B cell (primary cell): Measurements from ENCODE around the gene NPPB. TPM values are rescaled to one million over a fixed set of nuclear protein-coding genes. Genes with fewer than 3 reads are reported as not detected.

ENCODE experiments used
- ATAC-seq: fragments of 200-7000 bp; cut with Tn5 transposase; one replicate; pipeline ENCODE4 v1.10.0; 2021; ENCODE audit warnings: low read depth, mild to moderate bottlenecking, moderate number of reproducible peaks, moderate library complexity
- CTCF ChIA-PET: fragments of 350-600 bp; sonication (Branson Sonifier 250); formaldehyde crosslinking; loops from one replicate; lab custom pipeline; 2021; ENCODE audit warnings: antibody characterized with exemption, inconsistent platforms; lab: Charles Lee
- POLR2A ChIA-PET: fragments of 350-600 bp; sonication (Branson Sonifier 250); formaldehyde crosslinking; loops from one replicate; lab custom pipeline; 2021; ENCODE audit warnings: antibody characterized with exemption; lab: Charles Lee
- DNase-seq: peaks from one replicate; pipeline ENCODE4 v3.0.0; 2013
- H2AFZ ChIP-seq: 2 replicates; pipeline ENCODE4 v1.6.1; 2012; ENCODE audit warnings: mild to moderate bottlenecking, low read depth, low read length; ENCODE audit not compliant: insufficient read depth, poor library complexity, severe bottlenecking
- H3K27ac ChIP-seq, 2 donors: 1 replicate in 1 of 2; 2 replicates in 1 of 2; pipeline ENCODE4 v1.5.1; 2012 to 2013; ENCODE audit warnings: low read length in 2 of 2, mild to moderate bottlenecking in 2 of 2, moderate library complexity in 1 of 2
- H3K27me3 ChIP-seq, 4 experiments: fragments of 200-600 bp in 1 of 4; sonication (generic) in 1 of 4; replicated peaks in 1 of 4; 1 replicate in 2 of 4; 2 replicates in 2 of 4; pipeline versions ENCODE4 v1.6.1 to v1.7.0; 2013 to 2016; ENCODE audit warnings: low read length in 3 of 4, mild to moderate bottlenecking in 2 of 4, mixed read lengths in 1 of 4, moderate library complexity in 1 of 4; ENCODE audit not compliant: insufficient read depth in 4 of 4, control insufficient read depth in 3 of 4; ENCODE audit errors: control extremely low read depth in 1 of 4
- H3K36me3 ChIP-seq, 2 experiments: replicated peaks in 1 of 2; 1 replicate in 1 of 2; 2 replicates in 1 of 2; pipeline versions ENCODE4 v1.6.1 to v1.7.1; 2013; ENCODE audit warnings: low read length in 1 of 2; ENCODE audit not compliant: insufficient read depth in 2 of 2, control insufficient read depth in 1 of 2; ENCODE audit errors: control extremely low read depth in 1 of 2, extremely low read depth in 1 of 2
- H3K4me1 ChIP-seq, 2 donors: fragments of 200-600 bp in 1 of 2; sonication (generic) in 1 of 2; 1 replicate in 1 of 2; 2 replicates in 1 of 2; pipeline versions ENCODE4 v1.5.1 to v1.6.1; 2013 to 2017; ENCODE audit warnings: low read length in 2 of 2; ENCODE audit not compliant: control insufficient read depth in 2 of 2, insufficient read depth in 2 of 2
- H3K4me2 ChIP-seq: replicated peaks from 2 replicates; pipeline ENCODE3; 2012; ENCODE audit warnings: mild to moderate bottlenecking, low read depth, low read length; ENCODE audit not compliant: poor library complexity, severe bottlenecking
- H3K4me3 ChIP-seq, 5 experiments: fragments of 200-600 bp in 1 of 5; sonication (generic) in 1 of 5; 1 replicate in 3 of 5; 2 replicates in 2 of 5; pipeline versions ENCODE4 v1.5.1 to v1.7.0; 2011 to 2016; ENCODE audit warnings: low read length in 4 of 5, mild to moderate bottlenecking in 4 of 5, low read depth in 2 of 5, control low read depth in 1 of 5, moderate library complexity in 1 of 5; ENCODE audit not compliant: insufficient read depth in 1 of 5; ENCODE audit errors: control extremely low read depth in 1 of 5, extremely low read depth in 1 of 5
- H3K79me2 ChIP-seq: fragments of 200-600 bp; sonication (generic); one replicate; pipeline ENCODE4 v1.6.0; 2016; ENCODE audit warnings: low read length; ENCODE audit not compliant: control insufficient read depth, insufficient read depth
- H3K9ac ChIP-seq: fragments of 200-600 bp; sonication (generic); 2 replicates; pipeline ENCODE4 v1.6.1; 2017; ENCODE audit warnings: mild to moderate bottlenecking, low read length, moderate library complexity
- H3K9me3 ChIP-seq, 3 donors: one replicate each; pipeline versions ENCODE4 v1.6.1 to v1.7.1; 2013; ENCODE audit warnings: low read length in 2 of 3; ENCODE audit not compliant: control insufficient read depth in 2 of 3, insufficient read depth in 1 of 3; ENCODE audit errors: control extremely low read depth in 1 of 3
- H4K20me1 ChIP-seq: 2 replicates; pipeline ENCODE4 v1.6.0; 2012; ENCODE audit warnings: mild to moderate bottlenecking, low read length; ENCODE audit not compliant: insufficient read depth, control insufficient read depth, poor library complexity, severe bottlenecking
- H3K27ac Mint-ChIP-seq: one replicate; pipeline ENCODE4 v1.8.0; 2021; ENCODE audit warnings: mixed read lengths
- H3K27me3 Mint-ChIP-seq: one replicate; pipeline ENCODE4 v1.8.0; 2021; ENCODE audit warnings: mixed read lengths
- H3K4me1 Mint-ChIP-seq: one replicate; pipeline ENCODE4 v1.8.0; 2021; ENCODE audit warnings: mixed read lengths
- H3K4me3 Mint-ChIP-seq: one replicate; pipeline ENCODE4 v1.8.0; 2021; ENCODE audit warnings: mixed read lengths
- H3K9me3 Mint-ChIP-seq: one replicate; pipeline ENCODE4 v1.8.0; 2022; ENCODE audit warnings: mixed read lengths; ENCODE audit not compliant: insufficient read depth
- CTCF ChIP-seq: fragments of 200-600 bp; IDR thresholded peaks from one replicate; pipeline ENCODE4 v1.8.0; 2022; ENCODE audit warnings: antibody characterized with exemption, mild to moderate bottlenecking
- EZH2 ChIP-seq: IDR thresholded peaks from 2 replicates; pipeline ENCODE4 v1.6.1; 2012; ENCODE audit warnings: borderline replicate concordance, low read depth, mild to moderate bottlenecking, moderate library complexity, low read length; ENCODE audit not compliant: insufficient read depth, poor library complexity, severe bottlenecking
- WGBS: methylation state at CpG from one replicate; pipeline ENCODE4 v1.1.5; 2013; ENCODE audit warnings: missing lambda C conversion rate; ENCODE audit not compliant: insufficient coverage; 5-methylcytosine and 5-hydroxymethylcytosine counted together
- intact Hi-C: fragments of 100-400 bp; cut with micrococcal nuclease; formaldehyde crosslinking; loops from one replicate; pipeline ENCODE4 v1.10.0; 2022
- polyA plus RNA-seq: library from polyadenylated mRNA; depleted of rRNA; stranded (reverse); fragments of >200 nt; gene quantifications from 2 replicates; pipeline ENCODE4 v1.2.3, GENCODE V29; 2012
- total RNA-seq, 2 donors: library from RNA; stranded (reverse); fragments of 120-200 nt in 1 of 2; gene quantifications; 1 replicate in 1 of 2; 2 replicates in 1 of 2; pipeline versions ENCODE4 v1.2.3 to v1.2.4, GENCODE V29; 2013 to 2022

NPPB gene
- total and polyA plus RNA-seq, 2 donors (not counting 1 experiment from before 2014, with no cell fraction given) = not detected

DNA sequence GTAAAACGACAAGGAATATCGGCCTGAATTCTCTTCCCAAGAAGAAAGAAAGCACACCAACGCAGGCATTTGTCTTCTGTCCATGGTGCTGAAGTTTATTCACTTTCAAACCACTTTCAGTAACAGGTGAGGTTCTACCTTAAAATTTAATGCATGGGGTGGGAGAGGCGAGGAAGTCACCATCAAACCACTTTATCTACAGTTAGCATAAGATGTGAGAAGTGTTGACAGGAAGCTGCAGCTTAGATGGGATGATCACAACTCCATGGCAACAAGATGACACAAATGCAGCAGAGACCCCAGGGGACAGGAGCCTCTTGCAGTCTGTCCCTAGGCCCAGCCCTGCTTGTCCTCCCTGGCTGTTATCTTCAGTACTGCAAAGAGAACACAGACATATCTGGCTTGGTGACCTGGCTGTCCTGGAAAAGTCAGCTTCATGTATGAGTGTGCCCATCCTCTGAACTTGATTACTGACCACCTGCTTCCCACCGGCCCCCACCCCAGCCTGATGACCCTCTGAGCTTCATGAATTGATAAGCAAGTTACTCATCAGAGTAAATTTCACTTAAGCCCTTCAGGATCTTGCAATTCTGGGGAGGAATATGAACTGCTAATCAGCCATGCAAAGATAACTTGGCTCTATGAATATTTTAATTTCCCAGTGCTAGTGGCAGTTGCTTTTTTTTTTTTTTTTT is 13.0 kb downstream of the NPPB start:
- POLR2A ChIA-PET = interaction anchor here (0.6 to 0.7 kb wide), 2 partner anchors 834 to 1649 kb away, joined by 3 to 5 read pairs; no protein-coding TSS in a partner anchor
- peak; percentile 33 for ATAC-seq
- no CpG with 5 or more reads among the region's 5 CpGs for WGBS

More for the DNA sequence above, 13.0 kb downstream of the NPPB start:
- intact Hi-C loops = loop anchor here (2.0 kb wide), 1 partner anchor 13 kb away; the partner anchor contains the start of gene NPPB
- no peaks in the 10 kb centered on the region for H3K9me3 Mint-ChIP-seq
- no peaks in the 10 kb centered on the region for H3K79me2 ChIP-seq
- H3K9ac ChIP-seq = no peak overlapping the region
- CTCF ChIA-PET = interaction anchor here (0.6 to 0.7 kb wide), 3 partner anchors 62 to 808 kb away, joined by 3 to 6 read pairs (median 3); no protein-coding TSS in a partner anchor
- no peaks in the 10 kb centered on the region for H3K9me3 ChIP-seq
- peak; percentile 27 for DNase-seq
- peaks cover 19% of the 10 kb centered on the region for H3K4me1 Mint-ChIP-seq
- H3K27ac Mint-ChIP-seq = peak overlapping the region; percentile 41
- H3K36me3 ChIP-seq = peaks cover 3 to 43% of the 10 kb centered on the region in 2 experiments
- no peak overlapping the region for H2AFZ ChIP-seq
- peaks cover 2% of the 10 kb centered on the region for H4K20me1 ChIP-seq
- no peaks in the 10 kb centered on the region for H3K27me3 Mint-ChIP-seq
- no peak overlapping the region for H3K4me3 Mint-ChIP-seq
- TF ChIP-seq CTCF (no peak), EZH2 (no peak)
- H3K4me3 ChIP-seq = no peak overlapping the region
- no peaks in the 10 kb centered on the region for H3K27me3 ChIP-seq
- no peak overlapping the region for H3K4me2 ChIP-seq
- H3K27ac ChIP-seq = no peak overlapping the region
- peaks cover 14 to 22% of the 10 kb centered on the region in 2 donors for H3K4me1 ChIP-seq
